ENCODE measurements around the gene ZNF576. TPM values are rescaled to one million over a fixed set of nuclear protein-coding genes. Genes with fewer than 3 reads are reported as not detected.

Gene ZNF576
- polyA plus RNA-seq, 1 donor from 2014 or later, result 9.9 TPM

GRCh38 chr19:43563816-43564457 is 32.5 kb upstream of the ZNF576 start:
- peaks cover 11% of the 10 kb centered on the region for H3K36me3 Mint-ChIP-seq
- H3K4me1 Mint-ChIP-seq, result peaks cover 25 to 38% (median 32%) of the 10 kb centered on the region in 3 donors
- H3K4me3 Mint-ChIP-seq, result peak overlapping the region in 2 of 4 donors; percentile 4 to 37
- H3K9me3 Mint-ChIP-seq, result peaks cover 0 to 1% (median 0%) of the 10 kb centered on the region in 3 donors
- H3K27me3 Mint-ChIP-seq, result peaks cover 2% of the 10 kb centered on the region
- H3K27ac Mint-ChIP-seq, result peak overlapping the region; percentile 81 to 97 (median 89)

- peak overlapping the region; percentile 72 to 81 (median 75) for H3K27ac Mint-ChIP-seq
- H3K4me1 Mint-ChIP-seq, result peaks cover 26 to 39% (median 34%) of the 10 kb centered on the region in 3 donors
- H3K36me3 Mint-ChIP-seq, result peaks cover 12% of the 10 kb centered on the region
- peak overlapping the region in 2 of 4 donors; percentile 41 to 81 for H3K4me3 Mint-ChIP-seq
- peaks cover 0 to 1% (median 0%) of the 10 kb centered on the region in 3 donors for H3K9me3 Mint-ChIP-seq
- H3K27me3 Mint-ChIP-seq, result peaks cover 2% of the 10 kb centered on the region
Measured at GRCh38 chr19:43564800-43565199, 31.6 kb upstream of the ZNF576 start.

- Mint-ChIP-seq H3K4me3 (peak overlapping the region in 2 of 4 donors; percentile 34 to 55), H3K4me1 (peaks cover 11 to 24% (median 17%) of the 10 kb centered on the region in 3 donors)
Measured at GRCh38 chr19:43569657-43570056, 26.7 kb upstream of the ZNF576 start.

GRCh38 chr19:43570174-43570791 is 26.1 kb upstream of the ZNF576 start:
- Mint-ChIP-seq H3K27me3 (no peaks in the 10 kb centered on the region), H3K36me3 (peaks cover 3% of the 10 kb centered on the region), H3K4me3 (peak overlapping the region in 3 of 4 donors; percentile 21 to 55 (median 34)), H3K27ac (peak overlapping the region in 2 of 3 donors; percentile 66 to 94), H3K4me1 (peaks cover 15 to 23% (median 23%) of the 10 kb centered on the region in 3 donors), H3K9me3 (no peaks in the 10 kb centered on the region)

More at GRCh38 chr19:43569657-43570056, 26.7 kb upstream of the ZNF576 start:
- H3K27ac Mint-ChIP-seq, result peak overlapping the region in 2 of 3 donors; percentile 66 to 94
- peaks cover 3% of the 10 kb centered on the region for H3K36me3 Mint-ChIP-seq
- no peaks in the 10 kb centered on the region for H3K27me3 Mint-ChIP-seq
- peaks cover 0 to 1% (median 0%) of the 10 kb centered on the region in 3 donors for H3K9me3 Mint-ChIP-seq

GRCh38 chr19:43572171-43572588 is 24.2 kb upstream of the ZNF576 start:
- Mint-ChIP-seq H3K9me3 (no peaks in the 10 kb centered on the region), H3K4me1 (peaks cover 14 to 26% (median 22%) of the 10 kb centered on the region in 3 donors), H3K27me3 (no peaks in the 10 kb centered on the region), H3K4me3 (peak overlapping the region in 3 of 4 donors; percentile 23 to 60 (median 39)), H3K27ac (peak overlapping the region in 2 of 3 donors; percentile 39 to 53), H3K36me3 (peaks cover 3% of the 10 kb centered on the region)

GRCh38 chr19:43574424-43575155 is 21.8 kb upstream of the ZNF576 start:
- peak overlapping the region; percentile 97 to 99 (median 97) for H3K27ac Mint-ChIP-seq
- H3K4me3 Mint-ChIP-seq, result peak overlapping the region; percentile 93 to 99 (median 98)
- peaks cover 3% of the 10 kb centered on the region for H3K36me3 Mint-ChIP-seq
- peaks cover 16 to 25% (median 22%) of the 10 kb centered on the region in 3 donors for H3K4me1 Mint-ChIP-seq
- peaks cover 3% of the 10 kb centered on the region for H3K27me3 Mint-ChIP-seq
- no peaks in the 10 kb centered on the region for H3K9me3 Mint-ChIP-seq

- H3K27me3 Mint-ChIP-seq, result peaks cover 3% of the 10 kb centered on the region
- H3K27ac Mint-ChIP-seq, result peak within 1 kb of the TSS; percentile 97 to 99 (median 97)
- peaks cover 2% of the 10 kb centered on the region for H3K36me3 Mint-ChIP-seq
- H3K4me1 Mint-ChIP-seq, result peaks cover 11 to 18% (median 16%) of the 10 kb centered on the region in 3 donors
- peak within 1 kb of the TSS; percentile 93 to 99 (median 98) for H3K4me3 Mint-ChIP-seq
- no peaks in the 10 kb centered on the region for H3K9me3 Mint-ChIP-seq
Measured at GRCh38 chr19:43575156-43575950, 21.0 kb upstream of the ZNF576 start, which contains the start of the genes PINLYP and XRCC1. Gene PINLYP (plus strand): TSS chr19:43575801. CDS start chr19:43577192, 1,391 bp downstream. Gene XRCC1 (minus strand): TSS chr19:43575527. CDS start chr19:43575458, 69 bp downstream.

GRCh38 chr19:43575955-43576878 is 20.2 kb upstream of the ZNF576 start:
- Mint-ChIP-seq H3K36me3 (peaks cover 2% of the 10 kb centered on the region), H3K4me1 (peaks cover 11 to 16% (median 13%) of the 10 kb centered on the region in 3 donors), H3K9me3 (no peaks in the 10 kb centered on the region), H3K4me3 (peak overlapping the region; percentile 60 to 98 (median 96)), H3K27ac (peak overlapping the region in 2 of 3 donors; percentile 97 to 99), H3K27me3 (peaks cover 3% of the 10 kb centered on the region)

- Mint-ChIP-seq H3K36me3 (peaks cover 2% of the 10 kb centered on the region), H3K27ac (peak overlapping the region in 1 of 3 donors; percentile 50), H3K27me3 (peaks cover 3% of the 10 kb centered on the region), H3K4me3 (peak overlapping the region; percentile 30 to 70 (median 54)), H3K9me3 (no peaks in the 10 kb centered on the region), H3K4me1 (peaks cover 10 to 16% (median 11%) of the 10 kb centered on the region in 3 donors)
Measured at GRCh38 chr19:43578787-43579186, 17.6 kb upstream of the ZNF576 start.

GRCh38 chr19:43581467-43581866 is 14.9 kb upstream of the ZNF576 start:
- H3K27ac Mint-ChIP-seq, result peak overlapping the region in 1 of 3 donors; percentile 22
- H3K27me3 Mint-ChIP-seq, result peaks cover 3% of the 10 kb centered on the region
- peaks cover 10 to 20% (median 15%) of the 10 kb centered on the region in 3 donors for H3K4me1 Mint-ChIP-seq
- no peaks in the 10 kb centered on the region for H3K9me3 Mint-ChIP-seq
- H3K36me3 Mint-ChIP-seq, result peaks cover 6% of the 10 kb centered on the region
- peak overlapping the region in 1 of 4 donors; percentile 1 for H3K4me3 Mint-ChIP-seq

- H3K36me3 Mint-ChIP-seq, result peaks cover 4% of the 10 kb centered on the region
- H3K4me1 Mint-ChIP-seq, result peaks cover 10 to 20% (median 13%) of the 10 kb centered on the region in 3 donors
- peak overlapping the region in 1 of 4 donors; percentile 78 for H3K4me3 Mint-ChIP-seq
- peaks cover 3% of the 10 kb centered on the region for H3K27me3 Mint-ChIP-seq
- no peaks in the 10 kb centered on the region for H3K9me3 Mint-ChIP-seq
- peak overlapping the region in 1 of 3 donors; percentile 28 for H3K27ac Mint-ChIP-seq
Measured at GRCh38 chr19:43582495-43582894, 13.9 kb upstream of the ZNF576 start.

GRCh38 chr19:43584484-43584883 is 11.9 kb upstream of the ZNF576 start:
- H3K36me3 Mint-ChIP-seq, result peaks cover 4% of the 10 kb centered on the region
- H3K9me3 Mint-ChIP-seq, result no peaks in the 10 kb centered on the region
- peak overlapping the region in 2 of 3 donors; percentile 5 to 77 for H3K27ac Mint-ChIP-seq
- peaks cover 10 to 21% (median 12%) of the 10 kb centered on the region in 3 donors for H3K4me1 Mint-ChIP-seq
- H3K27me3 Mint-ChIP-seq, result no peaks in the 10 kb centered on the region
- H3K4me3 Mint-ChIP-seq, result peak overlapping the region in 1 of 4 donors; percentile 41

GRCh38 chr19:43586346-43586745 is 10.0 kb upstream of the ZNF576 start:
- H3K4me3 Mint-ChIP-seq, result no peak overlapping the region
- no peak overlapping the region for H3K27ac Mint-ChIP-seq
- peaks cover 4% of the 10 kb centered on the region for H3K36me3 Mint-ChIP-seq
- H3K27me3 Mint-ChIP-seq, result no peaks in the 10 kb centered on the region
- H3K9me3 Mint-ChIP-seq, result no peaks in the 10 kb centered on the region
- peaks cover 14 to 25% (median 21%) of the 10 kb centered on the region in 3 donors for H3K4me1 Mint-ChIP-seq
